Fibroblast of villous mesenchyme (primary cell): Measurements from ENCODE around the gene PLEKHD1. TPM values are rescaled to one million over a fixed set of nuclear protein-coding genes. Genes with fewer than 3 reads are reported as not detected.

Source experiments
- DNase-seq: peaks from one replicate; pipeline ENCODE4 v3.0.0-alpha.2; 2010; ENCODE audit warnings: low read depth
- H3K4me3 ChIP-seq: 2 replicates; pipeline ENCODE4 v1.5.1; 2011; ENCODE audit warnings: low read depth, mild to moderate bottlenecking, low read length
- total RNA-seq: library from RNA; depleted of rRNA; stranded (reverse); fragments of >200 nt; gene quantifications from 2 replicates; pipeline ENCODE4 v1.2.3, GENCODE V29; 2012
- TF ChIP-seq, protein P1 (sequence below): IDR thresholded peaks from 2 replicates; pipeline ENCODE4 v1.5.1; 2012; ENCODE audit warnings: low read depth, mild to moderate bottlenecking, low read length; ENCODE audit not compliant: insufficient read depth

Gene PLEKHD1
- total RNA-seq, 1 donor: not detected

DNA sequence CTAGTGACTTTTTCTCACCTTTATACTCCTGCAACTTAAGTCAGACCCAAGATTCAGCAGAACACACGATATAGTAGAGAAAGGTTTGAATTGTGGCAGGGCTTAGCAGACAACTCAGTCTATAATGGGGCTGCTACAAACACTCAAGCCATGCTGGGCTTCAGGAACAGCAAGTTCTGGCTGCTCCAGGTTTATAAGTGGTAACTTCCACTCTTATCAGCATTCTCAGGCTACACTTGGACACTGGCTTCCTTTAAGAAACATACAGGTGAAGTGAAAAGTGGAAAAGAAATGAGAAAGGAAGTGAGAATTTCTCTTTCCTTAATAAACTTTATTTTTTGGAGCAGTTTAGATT lies 21.7 kb downstream of the PLEKHD1 start:
- TF ChIP-seq, protein P1, sequence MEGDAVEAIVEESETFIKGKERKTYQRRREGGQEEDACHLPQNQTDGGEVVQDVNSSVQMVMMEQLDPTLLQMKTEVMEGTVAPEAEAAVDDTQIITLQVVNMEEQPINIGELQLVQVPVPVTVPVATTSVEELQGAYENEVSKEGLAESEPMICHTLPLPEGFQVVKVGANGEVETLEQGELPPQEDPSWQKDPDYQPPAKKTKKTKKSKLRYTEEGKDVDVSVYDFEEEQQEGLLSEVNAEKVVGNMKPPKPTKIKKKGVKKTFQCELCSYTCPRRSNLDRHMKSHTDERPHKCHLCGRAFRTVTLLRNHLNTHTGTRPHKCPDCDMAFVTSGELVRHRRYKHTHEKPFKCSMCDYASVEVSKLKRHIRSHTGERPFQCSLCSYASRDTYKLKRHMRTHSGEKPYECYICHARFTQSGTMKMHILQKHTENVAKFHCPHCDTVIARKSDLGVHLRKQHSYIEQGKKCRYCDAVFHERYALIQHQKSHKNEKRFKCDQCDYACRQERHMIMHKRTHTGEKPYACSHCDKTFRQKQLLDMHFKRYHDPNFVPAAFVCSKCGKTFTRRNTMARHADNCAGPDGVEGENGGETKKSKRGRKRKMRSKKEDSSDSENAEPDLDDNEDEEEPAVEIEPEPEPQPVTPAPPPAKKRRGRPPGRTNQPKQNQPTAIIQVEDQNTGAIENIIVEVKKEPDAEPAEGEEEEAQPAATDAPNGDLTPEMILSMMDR: no peak
- DNase-seq: no peak
- H3K4me3 ChIP-seq: no peak overlapping the region

DNA sequence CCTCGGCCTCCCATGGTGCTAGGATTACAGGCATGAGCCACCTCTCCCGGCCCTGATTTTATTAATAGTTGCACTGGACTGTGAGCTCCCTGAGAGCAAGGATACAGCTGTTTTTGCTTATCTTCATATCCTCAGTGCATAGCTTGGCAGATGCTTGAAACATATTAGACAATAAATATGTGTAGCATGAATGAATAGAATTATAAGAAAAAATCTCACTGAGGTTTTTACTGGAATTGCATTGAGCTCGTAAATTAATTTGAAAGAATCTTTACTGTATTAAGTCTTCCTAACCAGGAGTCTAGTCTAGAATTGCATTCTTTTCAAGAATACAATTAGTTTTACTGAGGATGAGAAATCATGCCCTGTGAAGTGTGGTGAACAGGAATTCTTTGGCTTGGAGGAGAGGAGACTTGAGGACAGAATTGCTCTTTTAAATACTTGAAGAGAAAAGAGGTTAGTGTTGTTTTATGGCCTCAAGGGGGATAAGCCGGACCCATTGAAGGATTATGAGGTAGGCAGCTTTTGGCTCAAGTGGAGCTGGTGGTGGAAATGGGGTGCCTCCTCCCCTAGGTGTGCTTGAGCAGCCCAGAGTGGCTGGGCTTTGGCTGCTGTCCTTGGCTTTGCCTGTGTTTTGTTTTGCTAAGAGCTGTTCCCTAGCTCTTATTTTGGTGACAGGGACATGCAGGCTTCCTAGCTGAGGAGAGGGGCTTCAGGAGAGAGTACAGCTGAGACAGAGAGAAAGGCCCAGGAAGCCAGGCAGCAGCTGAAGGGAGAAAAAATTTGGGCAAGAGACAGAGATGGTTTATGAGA lies 34.0 kb downstream of the PLEKHD1 start:
- TF ChIP-seq, protein P1: no peak
- no peak for DNase-seq

DNA sequence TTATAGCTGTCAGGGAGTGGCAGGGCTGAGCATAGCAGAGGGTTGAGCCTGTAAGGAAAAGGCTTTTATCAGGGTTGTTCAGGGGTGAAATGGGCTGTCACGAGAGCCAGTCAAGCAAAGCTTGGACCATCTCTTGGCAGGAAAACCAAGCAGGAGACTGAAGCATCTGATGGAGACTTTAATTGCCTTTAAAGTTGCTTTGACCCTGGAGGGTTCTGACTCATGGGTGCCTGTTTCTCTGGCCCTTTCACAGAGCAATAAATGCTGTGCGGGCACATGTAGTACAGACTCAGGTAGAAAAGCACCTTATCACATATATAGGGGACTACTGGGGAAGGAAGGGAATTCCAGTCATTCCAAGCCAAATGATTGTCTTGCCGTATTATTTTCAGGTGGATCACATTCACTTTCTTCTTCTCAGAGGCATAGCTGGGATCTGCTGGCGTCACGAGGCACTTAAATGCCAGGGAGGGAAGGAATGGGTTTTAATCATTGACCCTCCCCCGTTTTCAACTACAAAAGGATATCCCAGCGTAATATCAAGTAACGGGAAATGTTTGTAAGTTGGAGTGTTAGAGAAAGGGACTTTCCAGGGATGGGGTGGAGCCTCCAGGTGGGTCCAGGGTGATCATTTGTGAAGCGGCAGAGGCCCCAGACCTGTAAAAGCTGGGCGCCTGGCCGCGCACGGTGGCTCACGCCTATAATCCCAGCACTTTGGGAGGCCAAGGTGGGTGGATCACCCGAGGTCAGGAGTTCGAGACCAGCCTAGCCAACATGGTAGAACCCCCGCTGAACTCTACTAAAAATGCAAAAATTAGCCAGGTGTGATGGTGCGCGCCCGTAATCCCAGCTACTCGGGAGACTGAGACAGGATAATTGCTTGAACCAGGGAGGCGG lies 34.9 kb downstream of the PLEKHD1 start:
- H3K4me3 ChIP-seq: no peak overlapping the region
- DNase-seq: no peak
- TF ChIP-seq, protein P1: no peak

More for the DNA sequence above, 34.0 kb downstream of the PLEKHD1 start:
- no peak overlapping the region for H3K4me3 ChIP-seq

DNA sequence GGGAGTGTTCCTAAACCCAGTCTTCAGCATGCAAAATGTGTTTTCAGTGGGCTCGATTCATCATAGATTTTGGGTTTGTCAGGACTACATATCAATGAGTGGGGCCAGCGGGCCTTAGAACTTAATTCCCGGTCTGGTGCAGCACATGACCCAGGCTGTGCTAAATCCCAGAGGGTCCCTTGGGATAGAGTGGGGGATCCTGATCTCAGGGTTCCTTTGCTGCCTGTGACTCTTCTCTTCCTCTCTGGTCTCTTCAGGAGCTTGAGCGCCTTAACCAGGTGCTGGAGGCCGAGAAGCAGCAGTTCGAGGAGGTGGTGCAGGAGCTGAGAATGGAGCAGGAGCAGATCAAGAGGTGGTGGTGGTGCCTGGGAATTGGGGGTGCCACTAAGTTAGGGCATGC lies 37.5 kb downstream of the PLEKHD1 start:
- TF ChIP-seq, protein P1: no peak
- H3K4me3 ChIP-seq: no peak overlapping the region
- no peak for DNase-seq

DNA sequence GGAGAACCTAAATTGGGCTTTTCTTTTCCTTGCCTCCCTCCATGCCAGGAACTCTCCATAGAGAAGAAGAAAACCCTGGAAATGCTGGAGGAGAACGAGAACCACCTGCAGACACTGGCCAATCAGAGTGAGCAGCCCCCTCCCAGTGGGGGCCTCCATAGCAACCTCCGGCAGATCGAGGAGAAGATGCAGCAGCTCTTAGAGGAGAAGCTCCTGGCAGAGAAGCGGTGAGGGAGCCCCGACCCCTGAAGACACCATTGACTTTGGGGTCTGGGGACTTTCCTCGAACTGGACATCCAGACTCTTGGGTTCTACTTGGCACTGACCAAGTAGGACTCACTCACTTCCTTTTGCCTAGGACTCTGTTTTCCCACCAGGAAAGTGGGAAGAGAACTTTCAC lies 41.4 kb downstream of the PLEKHD1 start:
- no peak for DNase-seq
- no peak overlapping the region for H3K4me3 ChIP-seq
- TF ChIP-seq, protein P1: no peak

DNA sequence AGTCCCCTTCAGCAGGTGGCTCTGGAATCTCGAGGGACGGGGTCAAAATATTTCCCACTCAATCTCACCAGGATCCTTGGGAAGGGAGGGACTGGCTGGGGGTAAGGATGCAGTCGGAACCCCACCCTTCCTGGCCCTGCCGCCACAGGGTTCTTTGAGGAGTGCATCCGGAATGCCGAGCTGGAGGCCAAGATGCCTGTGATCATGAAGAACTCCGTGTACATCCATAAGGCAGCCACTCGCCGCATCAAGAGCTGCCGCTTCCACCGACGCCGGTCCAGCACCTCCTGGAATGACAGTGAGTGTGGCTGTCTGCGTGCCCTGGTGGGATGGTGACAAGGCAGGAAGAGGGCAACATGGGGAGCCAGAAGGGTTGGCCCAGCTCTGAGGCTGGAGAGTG lies 43.1 kb downstream of the PLEKHD1 start:
- DNase-seq: no peak
- TF ChIP-seq, protein P1: no peak
- no peak overlapping the region for H3K4me3 ChIP-seq
